IMR-90 (cell line): ENCODE results near the gene CUBN. TPM values are rescaled to one million over a fixed set of nuclear protein-coding genes. Genes with fewer than 3 reads are reported as not detected.

ENCODE experiments used
- ATAC-seq: fragments of 200-7000 bp; cut with Tn5 transposase; 2 replicates; pipeline ENCODE4 v1.9.1; 2020; ENCODE audit warnings: low read depth, mild to moderate bottlenecking, moderate library complexity
- BruUV-seq: library from RNA; stranded (reverse); fragments of 400-500 nt; replicated peaks from 2 replicates; lab custom pipeline; 2021; lab: Mats Ljungman, UMichigan
- CTCF ChIA-PET: fragments of 300-600 bp; formaldehyde crosslinking; extraction: SDS; loops from one replicate; lab custom pipeline; 2021; ENCODE audit warnings: antibody characterized with exemption; lab: Yijun Ruan, JAX
- POLR2A ChIA-PET: fragments of 300-600 bp; sonication (Branson Sonifier 250); formaldehyde crosslinking; loops from one replicate; lab custom pipeline; 2022; ENCODE audit warnings: antibody characterized with exemption; ENCODE audit not compliant: unreplicated experiment; lab: Charles Lee
- DNase-seq: peaks from one replicate; pipeline ENCODE4 v3.0.0; 2013
- H2AFZ ChIP-seq: replicated peaks from 2 replicates; pipeline ENCODE3; 2013; ENCODE audit warnings: low read length, mild to moderate bottlenecking; ENCODE audit not compliant: poor library complexity
- H2AK5ac ChIP-seq: 2 replicates; pipeline ENCODE4 v1.6.1; 2013; ENCODE audit warnings: low read depth, low read length, inconsistent platforms
- H2AK9ac ChIP-seq: replicated peaks from 2 replicates; pipeline ENCODE3; 2013; ENCODE audit warnings: mild to moderate bottlenecking, low read depth, low read length, moderate library complexity; ENCODE audit not compliant: poor library complexity
- H2BK120ac ChIP-seq: 2 replicates; pipeline ENCODE4 v1.6.1; 2013; ENCODE audit warnings: low read depth, low read length, inconsistent platforms
- H2BK15ac ChIP-seq: 3 replicates; pipeline ENCODE4 v1.6.1; 2013; ENCODE audit warnings: low read depth, low read length, inconsistent platforms
- H2BK20ac ChIP-seq: 2 replicates; pipeline ENCODE4 v1.6.1; 2013; ENCODE audit warnings: low read depth, mild to moderate bottlenecking, inconsistent platforms, low read length, moderate library complexity
- H2BK5ac ChIP-seq: 2 replicates; pipeline ENCODE4 v1.6.1; 2013; ENCODE audit warnings: mild to moderate bottlenecking, low read depth, low read length, inconsistent platforms; ENCODE audit not compliant: poor library complexity, severe bottlenecking
- H3K14ac ChIP-seq: replicated peaks from 2 replicates; pipeline ENCODE4 v1.6.1; 2013; ENCODE audit warnings: low read depth, low read length, inconsistent platforms
- H3K18ac ChIP-seq: 2 replicates; pipeline ENCODE4 v1.6.1; 2013; ENCODE audit warnings: low read depth, low read length, control low read depth
- H3K23ac ChIP-seq: 2 replicates; pipeline ENCODE4 v1.6.1; 2013; ENCODE audit warnings: low read depth, low read length, inconsistent platforms
- H3K27ac ChIP-seq: 2 replicates; pipeline ENCODE4 v1.5.1; 2013; ENCODE audit warnings: mild to moderate bottlenecking, control low read depth, low read length; ENCODE audit not compliant: insufficient read depth
- H3K27me3 ChIP-seq: 2 replicates; pipeline ENCODE4 v1.6.1; 2013; ENCODE audit warnings: low read length; ENCODE audit not compliant: control insufficient read depth, insufficient read depth
- H3K36me3 ChIP-seq: 2 replicates; pipeline ENCODE4 v1.6.1; 2013; ENCODE audit warnings: low read length, mixed read lengths; ENCODE audit not compliant: control insufficient read depth, insufficient read depth
- H3K4ac ChIP-seq: 2 replicates; pipeline ENCODE4 v1.6.1; 2013; ENCODE audit warnings: low read depth, low read length, inconsistent platforms
- H3K4me1 ChIP-seq: 2 replicates; pipeline ENCODE4 v1.6.1; 2013; ENCODE audit warnings: low read length, mixed read lengths; ENCODE audit not compliant: control insufficient read depth, insufficient read depth
- H3K4me2 ChIP-seq: 2 replicates; pipeline ENCODE4 v1.6.1; 2013; ENCODE audit warnings: low read depth, mild to moderate bottlenecking, control low read depth, low read length, moderate library complexity
- H3K4me3 ChIP-seq: 2 replicates; pipeline ENCODE4 v1.5.1; 2013; ENCODE audit warnings: low read depth, mild to moderate bottlenecking, control low read depth, low read length, moderate library complexity; ENCODE audit not compliant: insufficient read depth
- H3K56ac ChIP-seq: 2 replicates; pipeline ENCODE4 v1.6.1; 2013; ENCODE audit warnings: low read length, inconsistent platforms; ENCODE audit not compliant: insufficient read depth; ENCODE audit errors: extremely low read depth
- H3K79me1 ChIP-seq, 2 experiments: 2 replicates each; pipeline ENCODE4 v1.6.1; 2013; ENCODE audit warnings: low read length in 2 of 2, inconsistent platforms in 1 of 2, low read depth in 1 of 2
- H3K9ac ChIP-seq: 2 replicates; pipeline ENCODE4 v1.6.1; 2013; ENCODE audit warnings: low read depth, low read length, control low read depth
- H3K9me1 ChIP-seq: 2 replicates; pipeline ENCODE4 v1.6.1; 2013; ENCODE audit warnings: low read length, inconsistent platforms; ENCODE audit not compliant: insufficient read depth
- H3K9me3 ChIP-seq: 2 replicates; pipeline ENCODE4 v1.6.1; 2013; ENCODE audit warnings: low read length; ENCODE audit not compliant: control insufficient read depth, insufficient read depth
- H4K20me1 ChIP-seq: 2 replicates; pipeline ENCODE4 v1.6.1; 2013; ENCODE audit warnings: low read length, inconsistent platforms; ENCODE audit not compliant: insufficient read depth
- H4K5ac ChIP-seq: 2 replicates; pipeline ENCODE4 v1.6.1; 2013; ENCODE audit warnings: mild to moderate bottlenecking, low read depth, low read length, control low read depth
- H4K8ac ChIP-seq, 2 experiments: 2 replicates each; pipeline ENCODE4 v1.6.1; 2013; ENCODE audit warnings: low read depth in 2 of 2, low read length in 2 of 2, control low read depth in 1 of 2, inconsistent platforms in 1 of 2
- H4K91ac ChIP-seq: 2 replicates; pipeline ENCODE4 v1.6.1; 2013; ENCODE audit warnings: low read depth, low read length, inconsistent platforms; ENCODE audit not compliant: insufficient read depth
- BHLHE40 ChIP-seq: fragments of 150-350 bp; IDR thresholded peaks from 2 replicates; pipeline ENCODE4 v1.6.1; 2016; ENCODE audit warnings: mild to moderate bottlenecking, low read depth, low read length
- CEBPB ChIP-seq: IDR thresholded peaks from 2 replicates; pipeline ENCODE4 v1.6.1; 2012; ENCODE audit warnings: low read depth, low read length, improper control_type of control experiment
- CHD1 ChIP-seq: IDR thresholded peaks from 2 replicates; pipeline ENCODE4 v1.6.1; 2012; ENCODE audit warnings: low read depth, low read length, improper control_type of control experiment
- ELK1 ChIP-seq: fragments of 150-350 bp; IDR thresholded peaks from 2 replicates; pipeline ENCODE4 v1.6.1; 2016; ENCODE audit warnings: low read depth, mild to moderate bottlenecking, low read length, moderate library complexity, borderline replicate concordance
- FOS ChIP-seq: fragments of 150-350 bp; IDR thresholded peaks from 2 replicates; pipeline ENCODE4 v1.6.1; 2016; ENCODE audit warnings: low read depth, low read length
- MAFK ChIP-seq: IDR thresholded peaks from 2 replicates; pipeline ENCODE4 v1.6.1; 2012; ENCODE audit warnings: low read depth, low read length, improper control_type of control experiment
- MAZ ChIP-seq: IDR thresholded peaks from 2 replicates; pipeline ENCODE4 v1.6.1; 2012; ENCODE audit warnings: low read depth, mild to moderate bottlenecking, low read length, improper control_type of control experiment, moderate library complexity, borderline replicate concordance
- MXI1 ChIP-seq: IDR thresholded peaks from 2 replicates; pipeline ENCODE4 v1.6.1; 2012; ENCODE audit warnings: low read depth, mild to moderate bottlenecking, low read length, moderate library complexity, borderline replicate concordance
- NFE2L2 ChIP-seq: fragments of 150-350 bp; IDR thresholded peaks from 2 replicates; pipeline ENCODE4 v1.6.1; 2016; ENCODE audit warnings: low read depth, mild to moderate bottlenecking, low read length
- POLR2A ChIP-seq: IDR thresholded peaks from 2 replicates; pipeline ENCODE4 v1.6.1; 2012; ENCODE audit warnings: mild to moderate bottlenecking, low read depth, low read length
- RAD21 ChIP-seq: IDR thresholded peaks from 2 replicates; pipeline ENCODE4 v1.6.1; 2012; ENCODE audit warnings: low read length, improper control_type of control experiment
- RCOR1 ChIP-seq: IDR thresholded peaks from 2 replicates; pipeline ENCODE4 v1.6.1; 2012; ENCODE audit warnings: mild to moderate bottlenecking, low read length, improper control_type of control experiment; ENCODE audit not compliant: insufficient replicate concordance
- RFX5 ChIP-seq: IDR thresholded peaks from 2 replicates; pipeline ENCODE4 v1.8.0; 2012; ENCODE audit warnings: low read depth, mild to moderate bottlenecking, low read length, moderate library complexity
- SMC3 ChIP-seq: fragments of 150-350 bp; IDR thresholded peaks from 2 replicates; pipeline ENCODE4 v1.6.1; 2016; ENCODE audit warnings: low read depth, mild to moderate bottlenecking, antibody characterized with exemption, low read length, moderate library complexity
- WGBS, 2 experiments: methylation state at CpG; one replicate each; pipeline versions ENCODE4 v1.1.5 to v1.1.7; 2013; ENCODE audit warnings: missing lambda C conversion rate in 2 of 2; ENCODE audit not compliant: insufficient read length in 1 of 2; ENCODE audit errors: extremely low coverage in 2 of 2; 5-methylcytosine and 5-hydroxymethylcytosine counted together
- dilution Hi-C: fragments of 300-500 bp; cut with HindIII; formaldehyde crosslinking; loops from one replicate; pipeline ENCODE4 v1.14.3; 2018; ENCODE audit warnings: low sequenced_read_pairs; ENCODE audit not compliant: unreplicated experiment
- in situ Hi-C: fragments of 300-500 bp; cut with MboI; formaldehyde crosslinking; loops from 3 replicates; pipeline ENCODE4 v1.14.3; 2019; ENCODE audit warnings: low sequenced_read_pairs, inconsistent platforms, mixed read lengths
- intact Hi-C: fragments of 100-400 bp; cut with micrococcal nuclease; formaldehyde crosslinking; loops from 2 replicates; pipeline ENCODE4 v1.10.0; 2022
- polyA plus RNA-seq, 3 experiments: library from polyadenylated mRNA; depleted of rRNA; stranded (reverse); fragments of >200 nt; gene quantifications; 2 replicates each; pipeline ENCODE4 v1.2.3, GENCODE V29; 2012; ENCODE audit warnings: low replicate concordance in 1 of 3
- total RNA-seq: library from RNA; depleted of rRNA; stranded (reverse); fragments of >200 nt; gene quantifications from 2 replicates; pipeline ENCODE4 v1.2.3, GENCODE V29; 2012
- TF ChIP-seq, protein P1 (sequence below): conservative IDR thresholded peaks from 2 replicates; pipeline ENCODE4 v1.5.1; 2012; ENCODE audit warnings: mild to moderate bottlenecking, low read depth, low read length, improper control_type of control experiment
- TF ChIP-seq, protein P2 (sequence below): fragments of 150-350 bp; IDR thresholded peaks from 2 replicates; pipeline ENCODE4 v1.6.1; 2017; ENCODE audit warnings: mild to moderate bottlenecking, antibody characterized with exemption, low read length, low read depth

The CUBN gene
- total and polyA plus RNA-seq, 2 of the 4 experiments (the other 2 are of a cell fraction) = 0.19 to 0.54 TPM

GRCh38 chr10:16835228-16835627, 294.4 kb downstream of the CUBN start:
- DNase-seq = no peak
- POLR2A ChIA-PET = no interaction called here

More at GRCh38 chr10:16835228-16835627, 294.4 kb downstream of the CUBN start:
- dilution Hi-C loops = no loop called here
- H2BK15ac ChIP-seq = no peak overlapping the region
- H3K36me3 ChIP-seq = no peaks in the 10 kb centered on the region
- TF ChIP-seq CHD1 = no peak
- TF ChIP-seq ELK1 = no peak
- TF ChIP-seq BHLHE40 = no peak
- TF ChIP-seq RAD21 = no peak
- TF ChIP-seq RFX5 = no peak
- TF ChIP-seq SMC3 = no peak
- TF ChIP-seq, protein P1, sequence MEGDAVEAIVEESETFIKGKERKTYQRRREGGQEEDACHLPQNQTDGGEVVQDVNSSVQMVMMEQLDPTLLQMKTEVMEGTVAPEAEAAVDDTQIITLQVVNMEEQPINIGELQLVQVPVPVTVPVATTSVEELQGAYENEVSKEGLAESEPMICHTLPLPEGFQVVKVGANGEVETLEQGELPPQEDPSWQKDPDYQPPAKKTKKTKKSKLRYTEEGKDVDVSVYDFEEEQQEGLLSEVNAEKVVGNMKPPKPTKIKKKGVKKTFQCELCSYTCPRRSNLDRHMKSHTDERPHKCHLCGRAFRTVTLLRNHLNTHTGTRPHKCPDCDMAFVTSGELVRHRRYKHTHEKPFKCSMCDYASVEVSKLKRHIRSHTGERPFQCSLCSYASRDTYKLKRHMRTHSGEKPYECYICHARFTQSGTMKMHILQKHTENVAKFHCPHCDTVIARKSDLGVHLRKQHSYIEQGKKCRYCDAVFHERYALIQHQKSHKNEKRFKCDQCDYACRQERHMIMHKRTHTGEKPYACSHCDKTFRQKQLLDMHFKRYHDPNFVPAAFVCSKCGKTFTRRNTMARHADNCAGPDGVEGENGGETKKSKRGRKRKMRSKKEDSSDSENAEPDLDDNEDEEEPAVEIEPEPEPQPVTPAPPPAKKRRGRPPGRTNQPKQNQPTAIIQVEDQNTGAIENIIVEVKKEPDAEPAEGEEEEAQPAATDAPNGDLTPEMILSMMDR = no peak
- TF ChIP-seq CEBPB = no peak
- no peak for TF ChIP-seq RCOR1
- no peak for TF ChIP-seq NFE2L2
- no peak for TF ChIP-seq POLR2A
- TF ChIP-seq, protein P2, sequence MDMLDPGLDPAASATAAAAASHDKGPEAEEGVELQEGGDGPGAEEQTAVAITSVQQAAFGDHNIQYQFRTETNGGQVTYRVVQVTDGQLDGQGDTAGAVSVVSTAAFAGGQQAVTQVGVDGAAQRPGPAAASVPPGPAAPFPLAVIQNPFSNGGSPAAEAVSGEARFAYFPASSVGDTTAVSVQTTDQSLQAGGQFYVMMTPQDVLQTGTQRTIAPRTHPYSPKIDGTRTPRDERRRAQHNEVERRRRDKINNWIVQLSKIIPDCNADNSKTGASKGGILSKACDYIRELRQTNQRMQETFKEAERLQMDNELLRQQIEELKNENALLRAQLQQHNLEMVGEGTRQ = no peak
- no peak for TF ChIP-seq MAFK
- no peak for TF ChIP-seq MXI1
- TF ChIP-seq MAZ = no peak
- TF ChIP-seq FOS = no peak
- no peak overlapping the region for H3K27ac ChIP-seq
- peaks cover 8% of the 10 kb centered on the region; the same call in 1 of the 2 replicates for H3K9me1 ChIP-seq
- no peak overlapping the region for H3K14ac ChIP-seq
- intact Hi-C loops = no loop called here
- no peak overlapping the region for H3K4me2 ChIP-seq
- H3K4me1 ChIP-seq = peaks cover 2% of the 10 kb centered on the region; the same call in 1 of the 2 replicates
- no peaks in the 10 kb centered on the region for H3K27me3 ChIP-seq
- no peak overlapping the region for H3K9ac ChIP-seq
- H4K20me1 ChIP-seq = no peaks in the 10 kb centered on the region
- 80% methylated on average over 1 of the region's 8 CpGs; no CpG with 5 or more reads in 1 of the 2 experiments for WGBS, 2 experiments
- H3K79me1 ChIP-seq = no peaks in the 10 kb centered on the region
- no peak overlapping the region for H2BK20ac ChIP-seq
- no peak overlapping the region for H3K56ac ChIP-seq
- H4K8ac ChIP-seq = no peak overlapping the region
- no peak overlapping the region for H2AK9ac ChIP-seq
- in situ Hi-C loops = loop anchor here (25.0 kb wide), 2 partner anchors 777 to 1402 kb away; partner anchors contain the start of gene HACD1
- BruUV-seq = no TSS peak
- H2BK5ac ChIP-seq = no peak overlapping the region
- CTCF ChIA-PET = no interaction called here
- H2AK5ac ChIP-seq = no peak overlapping the region
- H3K4me3 ChIP-seq = no peak overlapping the region
- H4K91ac ChIP-seq = no peak overlapping the region
- no peak overlapping the region for H4K5ac ChIP-seq
- H3K23ac ChIP-seq = no peak overlapping the region
- H2BK120ac ChIP-seq = no peak overlapping the region
- H2AFZ ChIP-seq = no peak overlapping the region
- no peak for ATAC-seq
- H3K4ac ChIP-seq = no peak overlapping the region
- no peaks in the 10 kb centered on the region for H3K9me3 ChIP-seq
- H3K18ac ChIP-seq = no peak overlapping the region
